Gastroesophageal sphincter (tissue), 3 donors: Measurements from ENCODE around the gene LYSMD4.

Experiments
- POLR2A ChIP-seq, 2 donors: fragments of 450-650 bp; IDR thresholded peaks; one replicate each; pipeline ENCODE4 v1.6.1; 2017; ENCODE audit warnings: antibody characterized with exemption in 2 of 2, mild to moderate bottlenecking in 2 of 2, moderate library complexity in 1 of 2
- POLR2AphosphoS5 ChIP-seq: sonication (generic); formaldehyde crosslinking; IDR thresholded peaks from one replicate; pipeline ENCODE4 v1.6.1; 2017; ENCODE audit warnings: antibody characterized with exemption
- TF ChIP-seq, protein P1 (sequence below), 4 experiments: fragments of 200-600 bp in 2 of 4; fragments of 450-650 bp in 2 of 4; sonication (generic) in 1 of 4; IDR thresholded peaks; one replicate each; pipeline ENCODE4 v1.5.1; 2017 to 2019; ENCODE audit warnings: antibody characterized with exemption in 4 of 4, mild to moderate bottlenecking in 2 of 4, moderate library complexity in 2 of 4

DNA sequence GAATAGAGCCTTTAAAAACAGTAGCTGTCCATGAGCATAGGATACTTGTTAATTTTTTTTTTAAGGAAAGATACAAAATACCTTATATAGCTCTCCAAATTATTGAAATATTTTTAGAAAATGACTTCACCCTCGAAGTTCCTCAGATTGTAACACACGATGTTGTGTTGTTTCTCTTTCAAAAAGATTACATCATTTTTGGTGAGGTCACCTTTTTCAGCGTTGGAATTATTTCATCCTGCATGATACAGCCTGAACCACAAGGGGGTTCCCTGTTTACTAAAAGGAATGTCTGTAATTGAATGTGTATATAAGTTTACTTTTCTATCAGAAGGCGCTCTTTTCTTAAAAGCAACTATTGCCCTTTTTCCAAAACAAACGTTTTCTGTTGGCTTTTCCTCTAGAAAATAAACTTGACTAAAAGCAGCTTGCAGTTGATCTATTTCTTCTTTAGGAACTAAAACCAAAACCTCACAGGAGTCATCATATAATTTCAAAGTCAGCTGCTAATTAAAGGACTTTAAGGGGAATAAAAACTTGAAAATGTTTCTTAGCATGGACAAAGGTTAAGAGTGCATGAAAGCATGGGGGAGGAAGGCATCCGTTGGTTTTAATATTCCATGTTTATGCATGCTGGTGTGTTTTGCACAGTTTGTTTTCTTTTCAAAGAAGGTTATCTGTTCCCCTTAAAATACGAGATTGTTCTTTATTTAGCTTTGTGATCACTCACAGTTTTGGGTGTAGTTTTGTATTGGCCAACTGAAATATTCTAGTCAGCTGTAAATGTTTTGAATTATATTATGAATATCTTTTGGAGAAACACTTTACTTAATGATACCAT is 29.4 kb downstream of the LYSMD4 start:
- TF ChIP-seq, protein P1, sequence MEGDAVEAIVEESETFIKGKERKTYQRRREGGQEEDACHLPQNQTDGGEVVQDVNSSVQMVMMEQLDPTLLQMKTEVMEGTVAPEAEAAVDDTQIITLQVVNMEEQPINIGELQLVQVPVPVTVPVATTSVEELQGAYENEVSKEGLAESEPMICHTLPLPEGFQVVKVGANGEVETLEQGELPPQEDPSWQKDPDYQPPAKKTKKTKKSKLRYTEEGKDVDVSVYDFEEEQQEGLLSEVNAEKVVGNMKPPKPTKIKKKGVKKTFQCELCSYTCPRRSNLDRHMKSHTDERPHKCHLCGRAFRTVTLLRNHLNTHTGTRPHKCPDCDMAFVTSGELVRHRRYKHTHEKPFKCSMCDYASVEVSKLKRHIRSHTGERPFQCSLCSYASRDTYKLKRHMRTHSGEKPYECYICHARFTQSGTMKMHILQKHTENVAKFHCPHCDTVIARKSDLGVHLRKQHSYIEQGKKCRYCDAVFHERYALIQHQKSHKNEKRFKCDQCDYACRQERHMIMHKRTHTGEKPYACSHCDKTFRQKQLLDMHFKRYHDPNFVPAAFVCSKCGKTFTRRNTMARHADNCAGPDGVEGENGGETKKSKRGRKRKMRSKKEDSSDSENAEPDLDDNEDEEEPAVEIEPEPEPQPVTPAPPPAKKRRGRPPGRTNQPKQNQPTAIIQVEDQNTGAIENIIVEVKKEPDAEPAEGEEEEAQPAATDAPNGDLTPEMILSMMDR (IDR thresholded peaks at IDR 0.05): peak; percentile 42 to 88 (median 73)
- TF ChIP-seq POLR2AphosphoS5: peak; percentile 55
- TF ChIP-seq POLR2A (IDR thresholded peaks at IDR 0.05): no peak
